ENCODE results near the gene MYPOP. TPM values are rescaled to one million over a fixed set of nuclear protein-coding genes. Genes with fewer than 3 reads are reported as not detected.
A peak's percentile ranks its signal among the peaks of the same experiment; 100 is the strongest.

The MYPOP gene, protein sequence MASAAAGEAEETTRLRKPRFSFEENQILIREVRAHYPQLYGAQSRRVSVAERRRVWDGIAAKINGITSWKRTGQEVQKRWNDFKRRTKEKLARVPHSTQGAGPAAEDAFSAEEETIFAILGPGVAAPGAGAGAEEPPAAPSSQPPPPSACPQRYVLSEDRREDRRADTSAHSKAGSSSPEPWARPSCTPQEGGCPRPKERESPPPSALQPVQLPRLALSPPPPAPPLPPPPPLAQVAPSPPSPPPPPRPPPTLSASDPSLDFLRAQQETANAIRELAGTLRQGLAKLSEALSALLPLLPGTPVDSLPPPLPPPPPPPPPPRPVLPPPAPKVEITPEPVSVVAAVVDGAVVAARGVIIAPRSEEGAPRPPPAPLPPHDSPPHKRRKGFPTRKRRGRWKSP
- total RNA-seq = 13.0 TPM

DNA sequence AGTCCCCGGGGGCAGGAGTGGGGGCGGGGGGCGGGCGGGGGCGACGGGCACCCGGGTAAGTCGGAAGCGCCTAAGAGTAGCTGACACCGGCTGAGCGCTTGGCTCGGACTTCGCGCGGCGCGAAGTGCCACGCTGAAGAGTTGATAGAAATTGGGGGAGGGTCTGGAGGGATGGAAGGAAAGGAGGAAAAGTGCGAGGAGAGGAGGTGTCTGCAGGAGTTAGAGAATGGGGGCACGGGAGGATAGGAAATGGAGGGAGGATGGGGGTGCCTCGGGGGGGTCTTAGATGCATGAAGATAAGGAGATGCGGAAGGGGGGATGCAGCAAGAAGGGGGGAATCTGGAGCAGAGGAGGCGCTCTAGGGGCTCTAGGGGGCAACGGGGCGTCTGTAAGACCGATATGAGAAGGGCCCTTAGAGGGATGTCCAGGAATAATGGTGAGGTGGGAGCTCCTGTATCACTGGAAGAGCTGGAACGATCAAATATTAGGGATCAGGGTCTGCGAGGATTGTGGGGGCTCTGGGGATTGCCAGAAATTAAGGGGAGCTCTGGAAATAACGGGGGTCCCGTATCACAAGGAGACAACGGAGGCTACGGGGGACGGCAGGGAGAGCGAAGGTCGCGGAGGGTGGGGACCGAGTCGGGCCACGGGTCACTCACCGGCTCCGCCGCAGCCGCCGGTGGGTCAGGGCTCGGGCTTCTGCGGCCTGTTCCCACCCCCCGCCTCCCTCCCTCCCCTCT lies at the start of gene MYPOP:
MYPOP (minus strand) TSS at position 702 of the 739 bp plus-strand sequence. CDS start 840 bp downstream, outside the sequence.
- DNase-seq (ENCODE audit: low spot score) = no peak

DNA sequence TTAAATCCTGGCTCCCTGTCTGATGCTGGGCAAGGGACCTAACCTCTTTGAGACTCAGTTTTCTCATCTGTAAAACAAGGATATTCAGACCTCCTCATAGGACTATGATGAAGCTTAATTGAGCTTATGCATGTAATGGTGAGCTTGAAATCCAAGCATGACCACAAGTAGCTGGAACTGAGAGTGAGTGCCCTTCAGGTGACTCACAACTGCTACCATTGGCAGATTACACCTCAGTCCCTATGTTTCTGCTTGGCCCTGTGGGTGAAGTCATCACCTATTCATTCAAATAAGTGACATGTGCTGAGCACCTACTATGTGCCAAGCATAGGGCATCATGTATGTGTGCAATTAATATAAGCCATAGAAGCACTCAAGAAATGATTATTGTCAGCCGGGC lies 45.5 kb upstream of the MYPOP start:
- DNase-seq (ENCODE audit: low spot score) = no peak

DNA sequence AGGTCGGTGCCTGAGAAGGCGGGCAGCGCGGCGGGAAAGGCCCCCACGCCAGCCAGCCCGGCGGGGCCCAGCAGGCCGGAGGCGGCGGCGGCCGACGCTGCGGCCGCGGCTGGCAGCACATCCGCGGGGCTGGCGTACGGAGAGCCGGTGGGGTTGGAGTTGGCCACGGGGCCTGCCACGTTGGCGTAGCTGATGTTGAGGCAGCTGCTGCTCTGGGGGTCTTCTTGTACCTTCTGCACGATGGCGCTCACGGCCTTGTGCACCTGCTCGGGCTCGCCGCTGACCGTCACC lies 38.0 kb upstream of the MYPOP start:
- DNase-seq (ENCODE audit: low spot score) = no peak

DNA sequence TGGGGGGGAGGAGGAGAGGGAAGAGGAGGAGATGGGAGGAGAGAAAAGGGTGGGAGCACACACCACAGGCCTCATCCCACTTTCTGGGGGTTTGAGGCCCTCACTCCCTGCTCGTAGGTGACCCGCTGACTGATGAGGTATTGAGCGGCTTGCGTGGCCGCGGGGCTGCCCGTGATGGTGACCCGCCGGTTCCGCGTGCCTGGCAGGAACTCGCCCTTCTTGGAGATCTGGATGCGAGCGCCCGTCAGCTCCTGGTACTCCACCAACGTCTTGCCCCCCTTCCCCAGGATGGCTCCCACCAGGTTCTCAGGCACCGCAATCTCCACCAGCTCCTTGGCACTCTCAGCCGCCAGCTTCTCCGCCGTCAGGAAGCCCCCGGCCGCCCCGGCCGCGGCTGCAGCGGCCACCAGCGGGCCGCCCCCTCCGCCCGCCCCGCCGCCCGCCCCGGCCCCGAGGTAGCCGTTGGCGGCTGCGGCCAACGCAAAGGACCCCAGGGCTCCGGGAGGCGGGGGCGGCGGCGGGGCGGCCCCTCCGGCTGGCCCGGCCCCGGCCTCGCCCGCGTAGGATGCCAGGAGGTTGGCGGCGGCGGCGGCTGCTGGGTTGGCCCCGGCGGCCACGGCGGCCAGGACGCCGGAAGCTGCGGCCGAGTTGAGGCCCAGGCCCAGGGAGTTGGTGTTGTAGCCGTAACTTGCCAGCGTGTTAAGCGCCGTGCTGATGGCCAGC lies 37.5 kb upstream of the MYPOP start:
- no peak for DNase-seq (ENCODE audit: low spot score)

DNA sequence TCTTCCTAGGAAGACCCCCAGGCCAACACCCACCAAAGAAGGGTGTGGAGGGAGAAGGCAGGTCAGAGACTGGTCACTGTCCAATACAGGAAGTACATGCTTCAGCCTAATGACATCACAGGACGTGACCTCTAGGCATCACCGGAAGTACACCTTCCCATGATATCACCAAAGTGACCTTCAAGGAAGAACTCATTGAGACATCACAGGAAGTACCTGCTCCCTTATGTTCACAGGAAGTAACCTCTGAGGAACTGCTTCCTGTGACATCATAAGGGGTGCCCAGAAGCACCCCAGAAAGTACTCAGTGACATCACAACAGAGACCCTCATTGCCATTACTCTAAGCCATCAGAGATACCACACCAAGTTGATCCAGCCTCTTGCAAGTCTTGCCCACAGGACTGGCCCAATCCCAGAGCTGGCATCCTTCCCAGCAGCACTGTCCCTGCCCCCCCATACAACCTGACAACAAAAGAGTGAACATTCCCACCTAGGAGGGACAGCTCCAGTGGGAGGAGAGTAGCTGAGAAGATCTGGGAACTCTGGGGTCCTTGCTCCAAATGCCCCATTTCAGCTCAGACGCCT lies 36.4 kb upstream of the MYPOP start:
- DNase-seq (ENCODE audit: low spot score) = no peak

DNA sequence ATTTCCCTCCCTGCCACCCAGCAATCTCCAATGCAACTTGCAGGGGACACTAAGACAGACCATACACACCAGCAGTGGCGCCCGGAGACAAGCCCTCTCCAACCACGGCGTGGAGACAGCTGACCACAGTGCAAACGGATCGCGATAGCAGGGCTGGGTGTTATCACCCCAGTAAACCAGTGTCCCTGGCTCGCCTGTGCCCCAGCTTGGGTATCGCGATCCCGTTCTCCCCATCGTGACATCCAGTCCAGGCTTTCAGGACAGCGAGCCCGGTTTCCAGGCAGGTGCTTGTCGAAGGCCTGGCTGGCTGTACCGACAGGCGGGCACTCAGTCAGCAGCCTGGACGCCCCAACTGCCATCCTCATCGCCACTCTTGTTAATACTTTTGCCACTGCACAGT lies 32.9 kb upstream of the MYPOP start:
- no peak for DNase-seq (ENCODE audit: low spot score)

DNA sequence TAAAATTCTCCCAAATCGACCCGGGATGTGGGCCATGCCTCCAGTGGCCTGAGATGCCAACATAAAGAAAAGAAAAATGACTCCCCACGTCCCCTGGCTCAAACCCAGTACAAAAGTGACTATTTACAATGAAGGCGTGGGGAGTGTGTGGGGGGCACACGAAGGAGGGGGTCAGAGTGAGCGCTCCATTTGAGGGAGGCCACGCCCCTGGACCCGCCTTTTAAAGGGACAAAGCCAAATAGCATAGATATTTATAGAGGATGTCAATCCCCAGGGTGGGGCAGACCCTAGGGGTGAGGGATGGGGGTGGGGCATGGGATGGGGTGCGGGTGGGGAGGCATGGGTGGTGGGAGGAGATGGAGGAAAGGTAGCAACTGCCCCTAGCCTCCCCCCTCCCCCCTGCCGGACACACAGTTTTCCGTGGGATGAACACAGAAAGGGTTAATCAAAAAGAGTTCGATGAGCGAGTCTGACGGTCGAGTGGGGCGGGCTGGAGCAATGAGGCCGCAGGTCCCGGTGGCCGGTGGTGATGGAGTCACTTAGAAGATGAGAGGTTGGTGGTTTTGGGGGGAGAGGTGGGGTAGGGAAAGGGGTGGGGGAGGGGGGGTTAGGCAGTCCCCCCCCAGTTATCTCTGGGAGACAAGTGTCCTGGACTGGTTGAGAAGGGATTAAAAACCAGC lies 32.3 kb upstream of the MYPOP start:
- no peak for DNase-seq (ENCODE audit: low spot score)

DNA sequence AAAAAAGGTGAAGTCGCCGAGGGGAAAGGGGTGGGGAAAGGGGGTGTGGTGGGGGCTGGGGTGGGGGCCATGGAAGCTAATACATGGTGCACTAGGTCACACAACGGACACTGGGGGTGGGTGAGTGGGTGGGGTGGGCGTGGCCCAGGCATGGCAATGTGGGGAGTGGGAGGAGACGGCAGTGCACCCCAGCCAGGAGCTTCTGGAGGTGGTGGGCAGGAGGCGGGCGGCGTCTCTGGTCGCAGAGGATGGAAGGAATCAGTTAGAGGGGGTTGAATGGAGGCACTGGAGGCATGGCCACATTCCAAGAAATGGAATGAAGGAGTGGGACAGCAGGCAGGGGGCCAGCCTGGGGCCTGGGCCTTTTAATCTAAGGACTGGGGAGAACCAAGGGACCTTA lies 31.3 kb upstream of the MYPOP start:
- DNase-seq (ENCODE audit: low spot score) = no peak

DNA sequence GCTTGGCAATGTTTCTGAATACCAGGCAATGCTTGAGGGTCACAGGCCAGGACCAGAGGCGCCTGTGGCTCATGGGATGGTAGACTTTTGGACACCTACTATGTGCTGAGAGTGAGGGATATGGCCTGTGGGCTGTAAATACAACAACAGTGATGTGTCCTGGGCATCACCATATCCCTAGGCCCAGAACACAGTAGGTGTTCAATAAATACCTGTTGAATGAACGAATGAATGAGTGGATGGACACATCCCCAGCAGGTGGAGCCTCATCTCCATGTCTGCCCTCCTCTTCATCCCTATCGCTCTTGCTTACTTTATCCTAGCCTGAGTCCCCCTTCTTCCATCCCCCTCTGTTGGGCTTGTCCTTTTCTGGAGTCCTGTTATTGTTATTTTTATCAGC lies 28.6 kb upstream of the MYPOP start:
- no peak for DNase-seq (ENCODE audit: low spot score)

DNA sequence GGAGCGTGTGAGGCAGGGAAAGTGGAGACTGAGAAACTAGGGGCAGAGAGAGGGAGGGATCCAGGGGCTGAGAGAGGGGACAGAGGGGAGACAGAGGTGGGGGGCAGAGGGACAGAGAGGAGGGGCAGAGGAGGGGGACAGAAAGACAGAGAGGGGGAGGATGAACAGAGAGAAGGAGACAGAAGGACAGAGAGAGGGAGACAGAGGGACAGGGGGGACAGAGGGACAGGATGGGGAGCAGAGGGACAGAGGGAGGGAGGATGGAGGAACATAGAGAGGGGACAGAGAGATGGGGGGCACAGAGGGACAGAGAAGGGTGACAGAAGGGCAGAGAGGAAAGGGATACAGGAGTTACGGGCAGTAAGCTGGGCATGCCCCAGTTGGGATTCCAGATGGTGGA lies 26.8 kb upstream of the MYPOP start:
- DNase-seq (ENCODE audit: low spot score) = no peak

DNA sequence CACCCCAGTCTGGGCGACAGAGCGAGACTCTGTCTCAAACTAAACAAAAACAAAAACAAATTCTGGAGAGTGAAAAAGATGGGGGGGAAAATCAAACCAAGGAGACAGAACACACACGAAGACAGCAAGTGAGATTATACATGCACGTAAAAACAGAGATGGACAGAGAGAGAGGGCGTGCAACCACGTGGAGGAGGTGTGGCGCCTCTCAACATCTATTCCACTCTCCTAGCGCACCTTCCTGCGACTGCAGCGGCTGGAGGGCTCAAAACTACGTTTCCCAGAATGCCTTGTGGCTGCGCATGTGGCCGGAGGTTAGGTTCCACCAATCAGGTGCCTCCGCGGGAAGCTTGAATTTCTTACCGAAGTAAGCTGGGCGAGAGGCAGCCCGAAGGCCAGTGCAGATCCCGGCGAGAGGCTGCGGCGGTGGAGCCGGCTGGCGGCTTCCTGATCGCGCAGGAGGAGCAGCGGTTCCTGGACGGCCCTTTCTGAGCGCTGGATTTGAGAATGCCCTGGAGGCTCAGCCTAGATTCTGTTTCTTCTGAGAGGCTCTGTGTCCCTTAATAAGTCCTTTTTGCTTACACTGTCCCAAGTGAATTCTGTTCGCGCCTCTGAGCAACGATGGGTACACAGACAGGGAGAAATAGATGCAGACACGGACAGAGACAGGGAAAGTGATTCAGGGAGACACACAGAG lies 25.3 kb upstream of the MYPOP start:
- DNase-seq (ENCODE audit: low spot score) = peak; percentile 94

DNA sequence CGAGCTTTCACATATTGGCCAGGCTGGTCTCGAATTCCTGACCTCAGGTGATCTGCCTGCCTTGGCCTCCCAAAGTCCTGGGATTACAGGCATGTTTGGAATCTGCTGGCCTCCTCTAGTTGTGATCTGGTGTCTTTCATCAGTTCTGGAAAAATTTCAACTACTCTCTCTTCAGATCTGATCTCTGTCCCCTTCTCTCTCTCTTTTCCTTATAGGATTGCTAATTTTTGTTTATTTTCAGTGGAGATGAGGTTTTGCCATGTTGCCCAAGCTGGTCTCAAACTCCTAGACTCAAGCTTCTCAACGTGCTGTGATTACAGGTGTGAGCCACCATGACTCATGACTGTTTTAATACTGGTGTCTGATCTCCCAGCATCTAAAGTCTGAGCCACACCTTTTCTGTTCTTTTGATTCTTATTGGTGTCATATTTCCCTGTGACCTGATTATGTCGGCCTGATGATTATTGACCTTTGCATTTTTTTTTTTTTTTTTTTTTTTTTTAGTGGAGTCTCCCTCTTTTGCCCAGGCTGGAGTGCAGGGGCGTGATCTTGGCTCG lies 22.6 kb upstream of the MYPOP start:
- DNase-seq (ENCODE audit: low spot score) = no peak

DNA sequence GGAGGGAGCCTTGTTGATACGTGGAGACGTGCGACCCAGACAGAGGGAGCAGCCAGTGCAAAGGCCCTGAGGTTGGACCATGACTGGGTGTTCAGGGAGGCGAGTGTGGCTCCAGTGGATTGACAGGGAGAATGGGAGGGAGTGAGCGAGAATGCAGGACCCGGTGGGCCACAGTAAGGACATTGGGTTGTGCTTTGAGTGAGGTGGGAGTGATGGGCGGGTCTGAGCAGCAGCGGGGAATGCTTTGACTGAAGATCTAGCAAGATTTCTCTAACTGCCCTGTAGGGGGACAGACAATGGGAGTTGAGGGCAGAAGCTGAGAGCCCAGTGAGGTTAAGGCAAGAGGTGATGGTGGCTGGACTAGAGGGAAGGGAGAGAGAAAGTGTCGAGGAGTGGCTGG lies 19.9 kb upstream of the MYPOP start:
- no peak for DNase-seq (ENCODE audit: low spot score)

DNA sequence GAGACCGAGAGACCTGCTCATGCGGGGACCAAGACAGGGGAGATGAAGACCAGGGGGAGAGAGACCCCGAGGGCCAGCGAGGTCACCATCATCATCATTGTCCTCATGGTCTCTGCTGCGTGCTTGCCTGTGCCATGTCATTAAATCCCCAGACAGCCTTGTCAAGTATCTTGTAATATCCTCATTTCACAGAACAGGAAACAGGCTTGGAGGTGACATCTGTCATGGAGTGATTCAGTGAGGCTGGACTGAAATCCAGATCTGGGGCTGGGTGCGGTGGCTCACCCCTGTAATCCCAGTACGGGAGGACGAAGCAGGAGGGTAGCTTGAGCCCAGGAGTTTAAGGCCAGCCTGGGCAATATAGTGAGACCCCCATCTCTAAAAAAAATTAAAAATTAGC lies 18.0 kb upstream of the MYPOP start:
- no peak for DNase-seq (ENCODE audit: low spot score)

DNA sequence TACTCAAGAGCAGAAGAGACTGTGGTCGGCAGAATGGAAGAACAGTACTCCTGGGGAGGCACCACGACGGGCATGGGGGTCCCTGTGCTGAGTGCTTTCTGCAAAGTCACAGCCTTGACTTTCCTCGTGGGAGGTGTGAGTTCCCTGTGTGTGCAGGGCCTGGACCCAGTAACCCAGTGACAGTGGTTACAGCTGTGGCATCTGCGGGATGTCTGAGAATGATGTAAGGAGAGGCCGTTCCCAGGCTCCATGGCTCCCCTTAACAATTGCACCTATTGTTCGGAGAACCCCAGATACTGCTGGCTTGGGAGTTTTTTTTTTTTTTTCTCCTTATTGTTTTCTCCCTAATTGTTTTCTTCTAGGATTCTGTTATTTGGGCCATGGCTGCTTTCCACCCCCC lies 17.3 kb upstream of the MYPOP start:
- no peak for DNase-seq (ENCODE audit: low spot score)

DNA sequence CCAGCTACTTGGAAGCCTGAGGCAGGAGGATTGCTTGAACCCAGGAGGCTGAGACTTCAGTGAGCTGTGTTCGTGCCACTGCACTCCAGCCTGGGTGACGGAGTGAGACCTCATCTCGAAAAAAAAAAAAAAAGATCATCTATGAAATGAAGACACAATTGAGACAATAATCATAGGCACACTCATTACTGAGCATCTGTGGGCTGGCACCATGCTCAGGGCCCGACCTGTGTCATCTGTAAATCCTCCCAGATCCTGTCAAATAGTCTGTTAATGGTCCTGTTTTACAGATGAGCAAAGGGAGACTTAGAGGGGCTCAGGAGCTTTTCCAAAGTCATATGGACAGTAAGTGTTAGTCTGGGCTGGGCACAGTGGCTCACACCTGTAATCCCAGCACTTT lies 16.3 kb upstream of the MYPOP start:
- DNase-seq (ENCODE audit: low spot score) = no peak

DNA sequence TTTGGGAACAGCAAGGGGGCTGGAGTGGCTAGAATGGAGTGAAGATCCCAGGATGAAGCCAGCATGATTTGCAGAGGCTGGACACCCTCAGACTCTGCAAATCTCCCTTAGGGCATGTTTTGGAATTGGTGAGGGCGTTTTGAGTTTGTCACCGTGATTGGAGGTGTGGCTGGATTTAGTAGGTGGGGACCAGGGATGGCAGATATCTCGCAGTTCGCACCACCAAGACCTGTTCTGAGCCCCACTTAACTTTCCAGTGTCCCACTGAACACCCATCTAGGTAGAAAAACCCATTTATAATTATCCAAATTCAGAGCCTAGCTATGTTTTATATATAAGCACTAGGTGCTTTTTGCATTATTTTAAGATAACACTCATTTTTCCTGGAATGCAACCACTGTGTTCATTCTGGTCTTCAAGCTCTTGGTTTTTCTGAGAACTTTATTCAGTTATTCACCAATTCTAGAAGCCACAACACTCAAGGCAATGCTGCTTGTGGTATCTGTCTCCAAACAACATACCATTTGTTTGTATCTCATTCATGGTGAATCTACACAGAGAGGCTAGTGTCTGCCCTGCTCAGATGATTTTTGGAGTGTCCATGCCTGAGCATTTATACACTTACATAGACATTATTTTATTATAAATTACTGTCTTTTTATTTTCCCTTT lies 15.1 kb upstream of the MYPOP start:
- DNase-seq (ENCODE audit: low spot score) = no peak

DNA sequence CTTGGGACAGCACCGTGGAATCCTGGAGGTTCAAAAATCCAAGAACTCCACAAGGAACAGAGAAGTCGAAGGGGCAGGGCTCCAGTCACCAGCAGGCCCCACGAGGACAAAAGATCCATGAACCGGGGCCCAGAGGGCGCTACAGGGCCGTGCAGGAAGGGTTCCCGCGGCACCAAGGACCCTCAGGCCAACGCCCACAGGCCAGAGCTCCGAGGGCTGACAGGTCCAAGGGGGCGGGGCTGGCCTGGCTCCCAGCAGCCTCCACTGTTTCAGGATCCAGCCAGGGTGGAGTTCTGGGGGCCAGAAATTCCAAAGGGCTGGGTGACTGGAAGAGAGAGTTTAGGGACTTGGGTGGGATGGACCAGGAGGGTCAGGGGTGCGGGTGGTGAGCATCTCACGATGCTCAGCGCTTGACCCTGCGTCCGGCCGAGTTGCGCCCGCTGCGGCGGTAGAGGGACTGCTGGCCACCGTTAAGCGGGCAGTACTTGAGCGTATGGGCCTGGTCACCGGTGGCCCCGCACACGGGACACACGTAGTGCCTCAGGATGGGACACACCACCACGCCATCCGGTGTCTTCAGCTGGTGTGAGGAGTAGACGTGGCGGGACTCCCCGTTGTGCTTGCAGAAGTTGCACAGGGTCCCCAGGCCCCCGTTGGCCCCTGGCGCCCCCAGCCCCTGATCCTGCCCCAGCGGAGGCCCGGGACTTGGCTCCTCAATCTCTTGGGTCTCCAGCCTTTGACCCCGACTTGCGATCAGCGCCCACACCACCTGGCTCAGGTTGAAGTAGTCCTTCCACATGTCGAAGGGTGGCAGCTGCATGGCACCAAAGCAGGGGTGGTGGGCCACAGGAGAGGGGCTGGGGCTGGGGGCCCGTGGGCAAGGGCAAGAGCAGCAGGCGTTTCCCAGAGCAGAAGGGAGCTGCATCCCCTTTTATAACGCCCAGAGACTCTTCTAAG lies 11.7 kb upstream of the MYPOP start, which contains the start of gene NANOS2:
NANOS2 (minus strand) TSS at position 905 of the 957 bp plus-strand sequence; CDS start at position 820, 85 bp downstream.
- DNase-seq (ENCODE audit: low spot score) = no peak

DNA sequence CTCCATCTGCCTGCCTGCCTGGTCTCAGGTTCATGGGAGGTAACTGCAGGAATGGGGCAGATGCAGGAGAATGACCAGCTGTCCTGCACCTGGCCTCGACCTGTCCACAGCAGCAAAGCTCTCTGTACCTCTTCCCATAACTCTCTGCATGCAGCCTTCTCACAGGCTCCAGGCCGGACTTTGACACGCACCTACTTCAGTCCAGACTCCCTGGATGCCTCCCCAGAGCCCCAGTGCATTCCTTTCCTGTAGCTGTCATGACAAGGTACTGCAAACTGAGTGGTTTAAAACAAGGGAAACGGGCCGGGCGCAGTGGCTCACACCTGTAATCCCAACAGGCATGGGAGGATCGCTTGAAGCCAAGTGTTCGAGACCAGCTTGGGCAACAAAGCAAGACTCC lies 8.9 kb upstream of the MYPOP start:
- no peak for DNase-seq (ENCODE audit: low spot score)
